GM20000 (cell line): ENCODE results near the gene LZTS2.

Source experiments
- DNase-seq: peaks from one replicate; pipeline ENCODE4 v3.0.0; 2012; ENCODE audit warnings: low spot score
- TF ChIP-seq, protein P1 (sequence below): IDR thresholded peaks from 2 replicates; pipeline ENCODE4 v1.5.1; 2012; ENCODE audit warnings: mild to moderate bottlenecking, control low read depth; ENCODE audit errors: extremely low read depth, missing control alignments

LZTS2 gene

DNA sequence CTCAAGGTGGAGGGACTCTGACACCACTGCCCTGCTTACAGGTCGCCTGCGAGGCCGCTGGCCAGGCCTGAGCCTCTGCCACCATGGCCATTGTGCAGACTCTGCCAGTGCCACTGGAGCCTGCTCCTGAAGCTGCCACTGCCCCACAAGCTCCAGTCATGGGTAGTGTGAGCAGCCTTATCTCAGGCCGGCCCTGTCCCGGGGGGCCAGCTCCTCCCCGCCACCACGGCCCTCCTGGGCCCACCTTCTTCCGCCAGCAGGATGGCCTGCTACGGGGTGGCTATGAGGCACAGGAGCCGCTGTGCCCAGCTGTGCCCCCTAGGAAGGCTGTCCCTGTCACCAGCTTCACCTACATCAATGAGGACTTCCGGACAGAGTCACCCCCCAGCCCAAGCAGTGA is 2.8 kb downstream of the LZTS2 start:
- TF ChIP-seq, protein P1, sequence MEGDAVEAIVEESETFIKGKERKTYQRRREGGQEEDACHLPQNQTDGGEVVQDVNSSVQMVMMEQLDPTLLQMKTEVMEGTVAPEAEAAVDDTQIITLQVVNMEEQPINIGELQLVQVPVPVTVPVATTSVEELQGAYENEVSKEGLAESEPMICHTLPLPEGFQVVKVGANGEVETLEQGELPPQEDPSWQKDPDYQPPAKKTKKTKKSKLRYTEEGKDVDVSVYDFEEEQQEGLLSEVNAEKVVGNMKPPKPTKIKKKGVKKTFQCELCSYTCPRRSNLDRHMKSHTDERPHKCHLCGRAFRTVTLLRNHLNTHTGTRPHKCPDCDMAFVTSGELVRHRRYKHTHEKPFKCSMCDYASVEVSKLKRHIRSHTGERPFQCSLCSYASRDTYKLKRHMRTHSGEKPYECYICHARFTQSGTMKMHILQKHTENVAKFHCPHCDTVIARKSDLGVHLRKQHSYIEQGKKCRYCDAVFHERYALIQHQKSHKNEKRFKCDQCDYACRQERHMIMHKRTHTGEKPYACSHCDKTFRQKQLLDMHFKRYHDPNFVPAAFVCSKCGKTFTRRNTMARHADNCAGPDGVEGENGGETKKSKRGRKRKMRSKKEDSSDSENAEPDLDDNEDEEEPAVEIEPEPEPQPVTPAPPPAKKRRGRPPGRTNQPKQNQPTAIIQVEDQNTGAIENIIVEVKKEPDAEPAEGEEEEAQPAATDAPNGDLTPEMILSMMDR, result no peak

DNA sequence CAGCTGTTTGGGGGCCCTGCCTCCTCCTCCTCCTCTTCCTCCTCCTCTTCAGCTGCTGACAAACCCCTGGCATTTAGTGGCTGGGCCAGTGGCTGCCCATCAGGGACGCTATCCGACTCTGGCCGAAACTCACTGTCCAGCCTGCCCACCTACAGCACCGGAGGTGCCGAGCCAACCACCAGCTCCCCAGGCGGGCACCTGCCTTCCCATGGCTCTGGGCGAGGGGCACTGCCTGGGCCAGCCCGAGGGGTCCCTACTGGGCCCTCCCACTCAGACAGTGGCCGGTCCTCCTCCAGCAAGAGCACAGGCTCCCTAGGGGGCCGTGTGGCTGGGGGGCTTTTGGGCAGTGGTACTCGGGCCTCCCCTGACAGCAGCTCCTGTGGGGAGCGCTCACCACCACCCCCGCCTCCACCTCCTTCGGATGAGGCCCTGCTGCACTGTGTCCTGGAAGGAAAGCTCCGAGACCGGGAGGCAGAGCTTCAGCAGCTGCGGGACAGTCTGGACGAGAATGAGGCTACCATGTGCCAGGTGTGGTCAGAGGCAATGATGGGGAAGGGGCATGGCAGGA is 4.1 kb downstream of the LZTS2 start:
- TF ChIP-seq, protein P1, result no peak
- DNase-seq, result no peak

More for the DNA sequence above, 2.8 kb downstream of the LZTS2 start:
- DNase-seq, result no peak

DNA sequence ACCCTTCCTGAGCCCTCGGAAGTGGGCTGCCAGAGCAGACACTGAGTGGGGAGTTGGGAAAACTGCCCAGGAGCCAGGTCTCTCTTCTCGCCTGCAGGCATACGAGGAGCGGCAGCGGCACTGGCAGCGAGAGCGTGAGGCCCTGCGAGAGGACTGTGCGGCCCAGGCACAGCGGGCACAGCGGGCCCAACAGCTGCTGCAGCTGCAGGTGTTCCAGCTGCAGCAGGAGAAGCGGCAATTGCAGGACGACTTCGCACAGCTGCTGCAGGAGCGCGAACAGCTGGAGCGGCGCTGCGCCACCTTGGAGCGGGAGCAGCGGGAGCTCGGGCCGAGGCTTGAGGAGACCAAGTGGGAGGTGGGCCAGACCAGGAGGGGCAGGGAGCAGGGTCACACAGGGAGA is 5.8 kb downstream of the LZTS2 start:
- TF ChIP-seq, protein P1, result no peak
- no peak for DNase-seq

DNA sequence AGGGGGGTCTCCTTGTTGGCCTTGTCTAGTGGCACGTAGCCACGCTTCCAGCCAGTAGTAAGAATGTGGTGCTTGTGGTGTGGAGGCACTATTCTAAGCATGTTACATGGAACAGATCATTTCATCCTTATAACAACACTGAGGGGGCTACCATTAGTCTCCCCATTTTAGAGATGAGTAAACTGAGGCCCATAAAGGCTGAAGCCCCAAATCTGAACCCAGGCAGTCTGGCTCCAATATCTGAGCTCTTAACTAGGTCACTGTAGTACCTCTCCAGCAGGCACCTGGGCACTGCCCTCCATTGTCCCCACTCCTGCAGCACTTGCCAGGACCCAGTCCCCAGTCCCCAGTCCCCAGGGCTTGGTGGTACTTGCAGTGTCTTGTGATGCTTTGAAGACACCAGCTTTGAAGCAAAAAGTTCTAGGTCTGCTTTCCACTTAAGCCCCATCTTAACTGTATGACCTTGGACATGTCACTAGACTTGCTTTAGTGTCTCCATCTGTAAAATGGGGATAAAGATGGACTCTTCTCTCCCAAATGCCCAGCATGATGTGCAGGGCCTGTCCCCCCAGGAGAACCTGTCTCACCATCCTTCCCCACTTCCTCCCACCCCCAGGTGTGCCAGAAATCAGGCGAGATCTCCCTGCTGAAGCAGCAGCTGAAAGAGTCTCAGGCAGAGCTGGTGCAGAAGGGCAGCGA is 6.4 kb downstream of the LZTS2 start:
- TF ChIP-seq, protein P1, result no peak
- no peak for DNase-seq

DNA sequence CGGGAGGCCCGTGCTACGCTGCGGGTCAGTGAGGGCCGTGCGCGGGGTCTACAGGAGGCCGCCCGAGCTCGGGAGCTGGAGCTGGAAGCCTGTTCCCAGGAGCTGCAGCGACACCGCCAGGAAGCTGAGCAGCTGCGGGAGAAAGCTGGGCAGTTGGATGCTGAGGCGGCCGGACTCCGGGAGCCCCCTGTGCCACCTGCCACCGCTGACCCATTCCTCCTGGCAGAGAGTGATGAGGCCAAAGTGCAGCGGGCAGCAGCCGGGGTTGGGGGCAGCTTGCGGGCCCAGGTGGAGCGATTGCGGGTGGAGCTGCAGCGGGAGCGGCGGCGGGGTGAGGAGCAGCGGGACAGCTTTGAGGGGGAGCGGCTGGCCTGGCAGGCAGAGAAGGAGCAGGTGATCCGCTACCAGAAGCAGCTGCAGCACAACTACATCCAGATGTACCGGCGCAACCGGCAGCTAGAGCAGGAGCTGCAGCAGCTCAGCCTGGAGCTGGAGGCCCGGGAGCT is 7.0 kb downstream of the LZTS2 start:
- TF ChIP-seq, protein P1, result no peak
- no peak for DNase-seq

DNA sequence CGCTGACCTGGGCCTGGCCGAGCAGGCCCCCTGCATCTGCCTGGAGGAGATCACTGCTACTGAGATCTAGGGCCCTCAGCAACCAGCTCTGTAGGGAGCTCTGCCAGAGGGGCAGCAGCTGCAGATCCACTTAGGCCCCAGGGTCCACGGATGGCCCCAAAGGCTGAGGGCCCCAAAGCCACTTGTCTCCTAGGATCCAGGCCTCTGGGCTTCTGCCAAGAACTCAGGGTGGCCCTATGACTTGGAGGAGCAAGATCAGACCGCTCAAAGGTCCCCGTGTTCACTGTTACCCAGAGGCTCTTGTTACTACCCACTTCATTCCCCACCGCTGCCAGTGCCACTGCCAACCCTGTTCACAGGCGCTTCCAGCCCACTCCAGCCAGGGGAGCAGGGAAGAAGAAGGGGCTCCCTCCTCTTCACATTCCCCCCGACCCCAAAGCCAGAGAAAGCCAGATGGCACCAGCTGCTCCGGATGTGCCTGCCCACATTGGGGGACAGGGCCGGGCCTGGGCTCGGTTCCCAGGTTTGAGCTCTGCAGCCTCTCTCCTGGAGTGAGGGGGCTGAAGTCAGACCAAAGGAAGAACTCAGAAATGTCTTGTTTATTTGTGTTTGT is 7.6 kb downstream of the LZTS2 start:
- TF ChIP-seq, protein P1, result no peak
- no peak for DNase-seq
